ENCODE measurements around the gene ALPI. TPM values are rescaled to one million over a fixed set of nuclear protein-coding genes. Genes with fewer than 3 reads are reported as not detected.
"Not testable (repeated sequence)": the region's sequence is repeated elsewhere in the genome, so short reads cannot be mapped to it uniquely, and the experiment has no call there.

The ALPI gene
- total RNA-seq, 2 experiments from 2014 or later, result not detected

- H3K4me1 ChIP-seq (ENCODE audit: insufficient read depth, low read length, poor library complexity, severe bottlenecking); H4K20me1 ChIP-seq (ENCODE audit: insufficient read depth, low read length); H2AFZ ChIP-seq (ENCODE audit: low read length); DNase-seq (ENCODE audit: low spot score); BruUV-seq (replicated peaks); intact Hi-C loops (cut with micrococcal nuclease; ENCODE audit: unreplicated experiment); H3K9me3 ChIP-seq (ENCODE audit: low read length); CTCF ChIA-PET (ENCODE audit: unreplicated experiment); H3K79me2 ChIP-seq (ENCODE audit: insufficient read depth, low read depth, low read length); H3K27ac ChIP-seq (ENCODE audit: low read depth, low read length, poor library complexity, severe bottlenecking); H3K4me2 ChIP-seq (ENCODE audit: low read length); H3K9me2 ChIP-seq (ENCODE audit: insufficient read depth, low read length); H3K4me3 ChIP-seq (ENCODE audit: low read depth, low read length, poor library complexity, severe bottlenecking); POLR2A ChIA-PET; H3K36me3 ChIP-seq (ENCODE audit: insufficient read depth, low read length): not testable (repeated sequence)
These were observed 32.5 kb upstream of the ALPI start for GRCh38 chr2:232423407-232423806.

GRCh38 chr2:232431705-232432590 is 24.0 kb upstream of the ALPI start:
- ChIA-PET POLR2A (no interaction called here), CTCF (ENCODE audit: unreplicated experiment) (no interaction called here)
- no peaks in the 10 kb centered on the region for H3K9me2 ChIP-seq (ENCODE audit: insufficient read depth, low read length)
- no peaks in the 10 kb centered on the region for H3K36me3 ChIP-seq (ENCODE audit: insufficient read depth, low read length)
- H4K20me1 ChIP-seq (ENCODE audit: insufficient read depth, low read length), result no peaks in the 10 kb centered on the region
- no peak overlapping the region for H2AFZ ChIP-seq (ENCODE audit: low read length)
- H3K27ac ChIP-seq (ENCODE audit: low read depth, low read length, poor library complexity, severe bottlenecking), result no peak overlapping the region
- H3K9me3 ChIP-seq (ENCODE audit: low read length), result no peaks in the 10 kb centered on the region
- no peak overlapping the region for H3K4me2 ChIP-seq (ENCODE audit: low read length)
- no peak overlapping the region for H3K4me3 ChIP-seq (ENCODE audit: low read depth, low read length, poor library complexity, severe bottlenecking)
- no peaks in the 10 kb centered on the region for H3K4me1 ChIP-seq (ENCODE audit: insufficient read depth, low read length, poor library complexity, severe bottlenecking)
- BruUV-seq (replicated peaks), result no TSS peak
- TF ChIP-seq, protein P1, sequence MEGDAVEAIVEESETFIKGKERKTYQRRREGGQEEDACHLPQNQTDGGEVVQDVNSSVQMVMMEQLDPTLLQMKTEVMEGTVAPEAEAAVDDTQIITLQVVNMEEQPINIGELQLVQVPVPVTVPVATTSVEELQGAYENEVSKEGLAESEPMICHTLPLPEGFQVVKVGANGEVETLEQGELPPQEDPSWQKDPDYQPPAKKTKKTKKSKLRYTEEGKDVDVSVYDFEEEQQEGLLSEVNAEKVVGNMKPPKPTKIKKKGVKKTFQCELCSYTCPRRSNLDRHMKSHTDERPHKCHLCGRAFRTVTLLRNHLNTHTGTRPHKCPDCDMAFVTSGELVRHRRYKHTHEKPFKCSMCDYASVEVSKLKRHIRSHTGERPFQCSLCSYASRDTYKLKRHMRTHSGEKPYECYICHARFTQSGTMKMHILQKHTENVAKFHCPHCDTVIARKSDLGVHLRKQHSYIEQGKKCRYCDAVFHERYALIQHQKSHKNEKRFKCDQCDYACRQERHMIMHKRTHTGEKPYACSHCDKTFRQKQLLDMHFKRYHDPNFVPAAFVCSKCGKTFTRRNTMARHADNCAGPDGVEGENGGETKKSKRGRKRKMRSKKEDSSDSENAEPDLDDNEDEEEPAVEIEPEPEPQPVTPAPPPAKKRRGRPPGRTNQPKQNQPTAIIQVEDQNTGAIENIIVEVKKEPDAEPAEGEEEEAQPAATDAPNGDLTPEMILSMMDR (conservative IDR thresholded peaks at IDR 0.05; ENCODE audit: low read length), result no peak
- no peak for TF ChIP-seq EZH2phosphoT487 (IDR thresholded peaks at IDR 0.05; ENCODE audit: borderline replicate concordance, low read depth, low read length)
- H3K79me2 ChIP-seq (ENCODE audit: insufficient read depth, low read depth, low read length), result no peaks in the 10 kb centered on the region
- DNase-seq (ENCODE audit: low spot score), result no peak
- intact Hi-C loops (cut with micrococcal nuclease; ENCODE audit: unreplicated experiment), result no loop called here

DNA sequence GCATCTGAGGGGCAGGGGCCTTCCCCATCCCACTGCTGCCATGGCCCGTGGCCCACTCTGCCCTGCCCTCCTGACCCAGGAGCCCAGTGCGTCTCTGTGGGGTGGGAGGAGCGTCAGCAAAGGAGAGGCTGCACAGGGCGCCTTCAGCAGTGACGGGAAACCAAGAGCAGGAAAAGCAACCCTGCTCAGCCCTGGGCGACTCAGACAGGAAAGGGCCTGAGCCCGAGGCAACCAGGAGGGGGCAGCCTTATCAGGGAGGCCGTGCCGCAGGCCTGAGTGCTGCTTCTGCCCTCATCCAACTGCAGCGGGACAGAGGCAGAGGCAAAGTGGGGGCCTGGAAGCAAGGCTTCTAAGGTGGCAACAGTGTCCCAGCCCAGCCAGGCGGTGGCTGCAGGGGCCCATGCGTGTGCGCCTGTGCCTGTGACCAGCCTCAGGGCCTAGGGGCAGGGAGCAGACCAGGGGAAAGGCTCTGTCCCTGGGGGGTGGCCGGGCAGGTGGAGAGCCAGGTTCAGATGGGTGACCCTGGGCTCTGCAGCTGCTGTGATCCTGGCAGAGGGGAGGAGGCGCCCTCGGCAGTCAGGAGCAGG is 23.3 kb upstream of the ALPI start:
- BruUV-seq (replicated peaks), result no TSS peak
- Histone ChIP-seq H3K4me1 (ENCODE audit: insufficient read depth, low read length, poor library complexity, severe bottlenecking) (no peaks in the 10 kb centered on the region), H2AFZ (ENCODE audit: low read length) (no peak overlapping the region), H3K4me2 (ENCODE audit: low read length) (no peak overlapping the region), H3K9me3 (ENCODE audit: low read length) (no peaks in the 10 kb centered on the region), H3K4me3 (ENCODE audit: low read depth, low read length, poor library complexity, severe bottlenecking) (no peak overlapping the region), H3K79me2 (ENCODE audit: insufficient read depth, low read depth, low read length) (no peaks in the 10 kb centered on the region), H4K20me1 (ENCODE audit: insufficient read depth, low read length) (no peaks in the 10 kb centered on the region), H3K9me2 (ENCODE audit: insufficient read depth, low read length) (no peaks in the 10 kb centered on the region), H3K27ac (ENCODE audit: low read depth, low read length, poor library complexity, severe bottlenecking) (no peak overlapping the region), H3K36me3 (ENCODE audit: insufficient read depth, low read length) (no peaks in the 10 kb centered on the region)
- intact Hi-C loops (cut with micrococcal nuclease; ENCODE audit: unreplicated experiment), result no loop called here
- TF ChIP-seq EZH2phosphoT487 (IDR thresholded peaks at IDR 0.05; ENCODE audit: borderline replicate concordance, low read depth, low read length), result no peak
- TF ChIP-seq, protein P1 (conservative IDR thresholded peaks at IDR 0.05; ENCODE audit: low read length), result peak; percentile 59
- DNase-seq (ENCODE audit: low spot score), result peak; percentile 24
- ChIA-PET POLR2A (no interaction called here), CTCF (ENCODE audit: unreplicated experiment) (no interaction called here)

DNA sequence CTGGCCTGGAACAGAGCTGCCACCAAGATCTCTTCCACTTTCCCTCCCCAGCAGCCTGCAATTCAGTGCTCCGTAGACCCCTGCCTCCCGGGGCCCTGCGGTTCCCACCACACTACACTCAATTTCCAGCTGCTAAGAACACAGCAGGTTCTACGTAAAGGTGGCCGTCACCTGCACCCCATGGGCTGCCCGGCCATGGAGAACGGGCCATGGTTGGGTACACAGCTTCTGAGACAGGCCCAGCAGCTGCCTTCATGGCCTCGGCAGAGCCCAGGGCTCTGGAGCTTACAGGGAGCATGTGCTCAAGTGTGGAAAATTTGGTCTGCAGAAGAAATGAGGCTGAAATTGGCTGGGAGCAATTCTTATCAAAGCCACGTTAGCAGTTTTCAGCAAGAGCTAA is 22.3 kb upstream of the ALPI start:
- peak; percentile 39 for DNase-seq (ENCODE audit: low spot score)
- CTCF ChIA-PET (ENCODE audit: unreplicated experiment), result not testable (repeated sequence)

More for the DNA sequence above, 22.3 kb upstream of the ALPI start:
- POLR2A ChIA-PET; H3K79me2 ChIP-seq (ENCODE audit: insufficient read depth, low read depth, low read length); H3K4me2 ChIP-seq (ENCODE audit: low read length); H4K20me1 ChIP-seq (ENCODE audit: insufficient read depth, low read length); H3K9me3 ChIP-seq (ENCODE audit: low read length); intact Hi-C loops (cut with micrococcal nuclease; ENCODE audit: unreplicated experiment); H3K36me3 ChIP-seq (ENCODE audit: insufficient read depth, low read length); H3K9me2 ChIP-seq (ENCODE audit: insufficient read depth, low read length); H3K4me1 ChIP-seq (ENCODE audit: insufficient read depth, low read length, poor library complexity, severe bottlenecking); BruUV-seq (replicated peaks); H2AFZ ChIP-seq (ENCODE audit: low read length); H3K4me3 ChIP-seq (ENCODE audit: low read depth, low read length, poor library complexity, severe bottlenecking); H3K27ac ChIP-seq (ENCODE audit: low read depth, low read length, poor library complexity, severe bottlenecking): not testable (repeated sequence)

Data from OCI-LY7 (cell line).